LoVo (cell line): ENCODE measurements around the gene NUTM2B.
"Not testable (repeated sequence)": the region's sequence is repeated elsewhere in the genome, so short reads cannot be mapped to it uniquely, and the experiment has no call there.

Experiments
- DNase-seq: peaks from one replicate; pipeline ENCODE4 v3.0.0-alpha.2; 2016; ENCODE audit warnings: low spot score

Gene NUTM2B

GRCh38 chr10:79744844-79745243, 41.8 kb downstream of the NUTM2B start:
- DNase-seq: not testable (repeated sequence)

GRCh38 chr10:79748510-79748909, 45.5 kb downstream of the NUTM2B start:
- not testable (repeated sequence) for DNase-seq

GRCh38 chr10:79753601-79754000, 50.6 kb downstream of the NUTM2B start:
- not testable (repeated sequence) for DNase-seq

- DNase-seq: not testable (repeated sequence)
Measured at GRCh38 chr10:79758297-79758993, 55.4 kb downstream of the NUTM2B start.
